ENCODE results near the gene CDK2AP2.

DNA sequence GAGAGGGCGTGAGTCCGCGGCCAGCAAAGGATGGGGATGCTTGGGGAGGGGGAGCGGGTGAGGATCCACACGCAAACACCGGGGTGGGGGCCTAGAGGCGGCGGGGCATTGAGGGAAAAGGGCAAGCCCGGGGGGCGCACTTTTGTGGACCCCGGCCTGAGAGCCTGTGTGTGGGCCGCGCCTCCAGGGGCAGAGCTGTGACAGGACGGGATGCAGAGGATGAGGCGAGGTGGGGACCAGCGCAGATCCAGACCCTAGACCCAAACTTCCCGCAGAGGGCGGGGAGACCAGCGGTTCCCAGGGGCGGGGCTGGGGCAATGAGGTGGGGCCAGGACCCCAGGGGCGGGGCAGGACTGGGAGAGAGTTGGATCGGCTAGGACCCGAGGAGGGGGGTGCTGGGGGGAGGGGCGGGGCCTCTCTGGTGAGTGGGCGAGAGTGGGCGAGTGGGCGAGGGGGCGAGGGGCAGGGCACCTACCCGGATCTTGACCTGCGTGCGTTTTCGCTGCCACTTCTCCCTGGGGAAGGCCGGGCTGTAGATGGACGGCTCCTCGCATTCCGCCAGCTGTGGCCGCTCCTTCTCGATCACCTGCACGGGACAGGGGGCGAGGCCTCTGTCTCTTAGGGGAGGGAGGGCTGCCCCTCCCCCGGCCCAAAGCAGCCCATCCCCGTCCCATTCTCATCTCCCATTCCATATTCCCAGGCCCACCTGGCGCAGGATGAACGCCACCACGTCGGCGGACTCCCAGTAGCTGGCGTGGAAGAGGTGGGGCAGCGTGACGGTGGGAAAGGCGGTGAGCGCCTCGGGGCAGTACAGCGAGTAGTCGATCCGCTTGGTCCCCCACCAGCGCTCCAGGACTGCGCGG, 13.4 kb downstream of the CDK2AP2 start:
- TF ChIP-seq CTCF (IDR thresholded peaks at IDR 0.05), result no peak
- no peak for TF ChIP-seq POLR2A (IDR thresholded peaks at IDR 0.05)
